Natural killer cell treated with Interleukin-12 subunit alpha and Interleukin-12 subunit beta and Interleukin-15 and Interleukin-18, amount 100 ng/mL, for 72 hours (primary cell): ENCODE results near the gene SPO11. TPM values are rescaled to one million over a fixed set of nuclear protein-coding genes. Genes with fewer than 3 reads are reported as not detected.
"Not testable (repeated sequence)": the region's sequence is repeated elsewhere in the genome, so short reads cannot be mapped to it uniquely, and the experiment has no call there.

Source experiments
- ATAC-seq, 2 donors: fragments of 150-1000 bp; cut with Tn5 transposase in 1 of 2; sonication (Bioruptor Pico), chemical (Tn5 transposase) in 1 of 2; 2 replicates each; pipeline ENCODE4 v1.10.0; 2021
- DNase-seq: peaks from one replicate; pipeline ENCODE4 v3.0.0; 2022; ENCODE audit warnings: low spot score
- H3K27ac Mint-ChIP-seq, 2 donors: 1 replicate in 1 of 2; 2 replicates in 1 of 2; pipeline ENCODE4 v1.8.0; 2022; ENCODE audit warnings: mixed read lengths in 2 of 2, mild to moderate bottlenecking in 1 of 2, moderate library complexity in 1 of 2
- H3K27me3 Mint-ChIP-seq, 2 donors: 1 replicate in 1 of 2; 2 replicates in 1 of 2; pipeline ENCODE4 v1.8.0; 2022; ENCODE audit warnings: mixed read lengths in 2 of 2
- H3K36me3 Mint-ChIP-seq: one replicate; pipeline ENCODE4 v1.8.0; 2022; ENCODE audit warnings: mixed read lengths
- H3K4me1 Mint-ChIP-seq, 2 donors: 1 replicate in 1 of 2; 2 replicates in 1 of 2; pipeline ENCODE4 v1.8.0; 2022; ENCODE audit warnings: low read depth in 2 of 2, mixed read lengths in 2 of 2, mild to moderate bottlenecking in 1 of 2
- H3K4me3 Mint-ChIP-seq: one replicate; pipeline ENCODE4 v1.8.0; 2022; ENCODE audit warnings: mixed read lengths
- H3K9me3 Mint-ChIP-seq: 2 replicates; pipeline ENCODE4 v1.8.0; 2022; ENCODE audit warnings: mixed read lengths
- total RNA-seq, 2 donors: library from RNA; stranded (reverse); gene quantifications; one replicate each; pipeline ENCODE4 v1.2.3, GENCODE V29; 2022

Gene SPO11
- total RNA-seq, 2 donors from 2014 or later, result not detected

DNA sequence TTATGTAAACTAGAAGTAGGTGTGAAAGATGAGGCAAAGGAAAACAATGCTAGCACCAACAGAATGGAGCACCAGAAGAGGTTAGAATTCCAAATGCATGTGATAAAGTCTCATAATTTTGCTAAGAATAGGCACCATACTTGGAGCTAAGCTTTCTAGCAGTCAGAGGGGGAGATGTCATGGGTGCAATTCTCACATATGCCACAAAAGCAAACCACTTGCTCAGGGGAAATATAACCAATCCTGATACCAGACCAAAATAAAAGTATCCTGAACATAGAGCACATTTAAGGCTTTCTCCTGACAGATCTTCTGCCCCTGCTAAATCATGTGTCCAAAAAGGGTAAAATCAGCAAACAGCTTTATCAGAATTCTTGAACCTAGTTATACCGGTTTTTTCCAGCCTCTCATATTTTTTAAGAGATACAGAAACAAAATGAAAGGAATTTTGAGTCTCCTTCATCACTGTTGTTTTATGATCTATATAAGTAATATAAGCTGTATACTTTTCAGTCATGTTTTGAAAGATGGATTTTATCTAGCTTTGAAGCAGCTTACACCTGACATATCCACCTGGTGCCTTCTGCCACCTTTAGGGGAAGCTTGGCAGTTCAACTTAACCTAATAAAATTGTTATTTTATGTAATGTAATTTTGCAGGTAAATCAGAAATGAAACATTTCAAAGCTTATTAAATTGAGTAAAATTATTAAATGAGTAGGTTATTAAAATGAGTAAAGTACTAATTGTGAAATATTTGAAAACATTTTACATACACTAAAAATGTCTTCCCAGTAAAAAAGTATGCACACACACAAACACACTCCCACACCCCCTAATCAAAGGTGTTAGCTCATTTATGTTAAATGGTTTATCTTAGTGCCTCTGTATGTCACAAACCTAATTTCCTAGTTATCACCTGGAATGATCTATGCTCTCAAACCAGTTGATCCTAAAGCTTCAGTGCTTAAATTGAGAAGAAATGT is 2.8 kb downstream of the SPO11 start:
- no peaks in the 10 kb centered on the region for H3K9me3 Mint-ChIP-seq
- H3K4me3 Mint-ChIP-seq, result no peak overlapping the region
- peaks cover 4 to 5% of the 10 kb centered on the region in 2 donors for H3K4me1 Mint-ChIP-seq
- no peak for ATAC-seq
- H3K27me3 Mint-ChIP-seq, result peaks cover 23 to 32% of the 10 kb centered on the region in 2 donors
- no peaks in the 10 kb centered on the region for H3K36me3 Mint-ChIP-seq
- no peak overlapping the region for H3K27ac Mint-ChIP-seq
- DNase-seq, result no peak

DNA sequence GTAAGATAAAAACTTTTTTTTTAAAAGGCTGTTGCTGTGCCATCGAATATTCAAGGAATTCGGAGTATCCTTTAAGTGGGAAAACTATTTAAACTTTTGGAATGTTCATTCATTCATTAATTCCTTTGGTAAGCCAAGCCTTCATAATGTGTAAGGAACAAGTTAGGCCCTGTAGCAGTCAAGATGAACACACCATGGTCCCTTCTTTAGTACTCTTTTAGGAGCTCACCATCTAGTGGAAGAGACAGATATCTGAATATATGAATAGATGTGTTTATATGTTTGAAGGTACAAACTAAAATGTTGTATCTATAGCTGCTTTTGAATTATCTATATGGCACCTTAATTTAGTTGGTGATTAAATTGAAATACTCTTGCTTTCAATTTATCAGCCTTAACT is 5.8 kb downstream of the SPO11 start:
- DNase-seq (no peak), ATAC-seq (no peak)
- Mint-ChIP-seq H3K9me3 (no peaks in the 10 kb centered on the region), H3K4me3 (no peak overlapping the region), H3K27ac (no peak overlapping the region), H3K4me1 (peaks cover 4 to 5% of the 10 kb centered on the region in 2 donors), H3K27me3 (peaks cover 16 to 40% of the 10 kb centered on the region in 2 donors), H3K36me3 (no peaks in the 10 kb centered on the region)

GRCh38 chr20:57341663-57342062 is 12.1 kb downstream of the SPO11 start:
- H3K27ac Mint-ChIP-seq, result no peak overlapping the region
- DNase-seq, result no peak
- H3K9me3 Mint-ChIP-seq, result no peaks in the 10 kb centered on the region
- H3K36me3 Mint-ChIP-seq, result no peaks in the 10 kb centered on the region
- ATAC-seq, result no peak
- H3K4me3 Mint-ChIP-seq, result no peak overlapping the region
- peaks cover 21% of the 10 kb centered on the region in 2 donors for H3K27me3 Mint-ChIP-seq
- no peaks in the 10 kb centered on the region for H3K4me1 Mint-ChIP-seq

DNA sequence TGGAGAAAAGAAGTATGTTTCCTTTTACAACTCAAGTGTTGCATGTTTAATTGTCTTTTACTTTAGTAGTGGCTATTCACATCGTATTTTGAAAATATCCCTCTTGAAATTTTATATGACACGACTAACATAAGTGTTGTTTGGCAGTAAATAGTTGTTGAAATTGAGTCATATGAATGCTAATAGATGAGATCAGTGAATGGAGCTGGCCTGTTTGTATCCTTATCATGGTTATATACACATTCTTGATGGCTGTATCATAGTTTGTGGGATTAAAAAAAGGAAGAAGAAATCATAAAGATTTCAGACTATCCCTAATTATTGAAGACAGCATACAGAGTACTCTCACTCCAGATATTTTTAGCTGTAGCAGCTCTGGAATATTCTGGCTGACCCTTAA is 13.2 kb downstream of the SPO11 start:
- Mint-ChIP-seq H3K4me1 (no peaks in the 10 kb centered on the region), H3K4me3 (no peak overlapping the region), H3K27ac (no peak overlapping the region), H3K27me3 (peaks cover 15 to 23% of the 10 kb centered on the region in 2 donors), H3K9me3 (no peaks in the 10 kb centered on the region), H3K36me3 (no peaks in the 10 kb centered on the region)
- DNase-seq, result no peak
- ATAC-seq, result no peak

DNA sequence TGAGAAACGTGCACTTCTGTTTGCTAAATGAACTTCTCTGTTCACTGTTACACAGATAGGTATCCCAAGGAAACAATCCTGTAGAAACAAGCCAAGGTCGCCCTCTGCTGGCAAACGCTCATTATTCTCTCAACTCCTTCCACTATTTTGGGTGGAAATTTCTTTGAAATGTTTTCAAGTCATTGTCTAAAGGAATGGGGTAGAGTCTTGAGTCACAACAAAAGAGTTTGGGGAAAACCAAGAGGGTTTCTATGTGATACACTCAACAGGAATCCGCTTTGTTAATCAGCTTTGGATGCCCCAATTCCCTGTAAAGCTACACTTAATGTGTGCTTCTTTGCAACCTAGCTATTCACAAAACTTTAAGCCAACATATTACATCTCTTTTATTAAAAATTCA is 16.9 kb downstream of the SPO11 start:
- no peak overlapping the region for H3K27ac Mint-ChIP-seq

GRCh38 chr20:57347393-57347792 is 17.8 kb downstream of the SPO11 start:
- H3K36me3 Mint-ChIP-seq, result no peaks in the 10 kb centered on the region
- peaks cover 8 to 9% of the 10 kb centered on the region in 2 donors for H3K4me1 Mint-ChIP-seq
- no peaks in the 10 kb centered on the region for H3K9me3 Mint-ChIP-seq
- ATAC-seq, result no peak
- H3K27me3 Mint-ChIP-seq, result peaks cover 1 to 16% of the 10 kb centered on the region in 2 donors
- DNase-seq, result no peak
- H3K27ac Mint-ChIP-seq, result no peak overlapping the region
- H3K4me3 Mint-ChIP-seq, result no peak overlapping the region

More for the DNA sequence above, 16.9 kb downstream of the SPO11 start:
- ATAC-seq (no peak), DNase-seq (no peak)
- Mint-ChIP-seq H3K4me1 (no peaks in the 10 kb centered on the region), H3K4me3 (no peak overlapping the region), H3K9me3 (no peaks in the 10 kb centered on the region), H3K27me3 (peaks cover 7 to 21% of the 10 kb centered on the region in 2 donors), H3K36me3 (no peaks in the 10 kb centered on the region)

- ATAC-seq, H3K36me3 Mint-ChIP-seq, DNase-seq, H3K9me3 Mint-ChIP-seq, H3K4me3 Mint-ChIP-seq, H3K27ac Mint-ChIP-seq: not testable (repeated sequence)
- Mint-ChIP-seq H3K4me1 (peaks cover 13 to 19% of the 10 kb centered on the region in 2 donors), H3K27me3 (peaks cover 0 to 11% of the 10 kb centered on the region in 2 donors)
Measured at GRCh38 chr20:57348200-57348921, 18.8 kb downstream of the SPO11 start.

- Mint-ChIP-seq H3K36me3 (peaks cover 12% of the 10 kb centered on the region), H3K27ac (peak overlapping the region; percentile 15 to 35), H3K27me3 (peaks cover 0 to 11% of the 10 kb centered on the region in 2 donors), H3K4me1 (peaks cover 16 to 25% of the 10 kb centered on the region in 2 donors), H3K4me3 (peak overlapping the region; percentile 56)
- ATAC-seq, DNase-seq, H3K9me3 Mint-ChIP-seq: not testable (repeated sequence)
Measured at GRCh38 chr20:57348922-57349574, 19.4 kb downstream of the SPO11 start.

GRCh38 chr20:57350081-57350710 is 20.6 kb downstream of the SPO11 start:
- Mint-ChIP-seq H3K4me3 (peak overlapping the region; percentile 56), H3K36me3 (peaks cover 19% of the 10 kb centered on the region), H3K27ac (peak overlapping the region; percentile 15 to 23), H3K27me3 (peaks cover 0 to 8% of the 10 kb centered on the region in 2 donors), H3K4me1 (peaks cover 16 to 25% of the 10 kb centered on the region in 2 donors), H3K9me3 (no peaks in the 10 kb centered on the region)
- no peak for ATAC-seq
- DNase-seq, result no peak

DNA sequence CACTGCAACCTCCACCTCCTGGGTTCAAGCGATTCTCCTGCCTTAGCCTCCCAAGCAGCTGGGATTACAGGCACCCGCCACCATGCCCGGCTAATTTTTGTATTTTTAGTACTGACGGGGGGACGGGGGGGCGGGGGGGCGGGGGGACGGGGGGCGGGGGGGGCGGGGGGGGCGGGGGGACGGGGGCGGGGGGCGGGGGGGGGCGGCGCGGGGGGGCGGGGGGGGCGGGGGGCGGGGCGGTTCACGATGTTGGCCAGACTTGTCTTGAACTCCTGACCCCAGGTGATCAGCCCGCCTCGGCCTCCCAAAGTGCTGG is 21.1 kb downstream of the SPO11 start:
- DNase-seq, ATAC-seq, H3K9me3 Mint-ChIP-seq, H3K27me3 Mint-ChIP-seq: not testable (repeated sequence)
- peaks cover 24% of the 10 kb centered on the region for H3K36me3 Mint-ChIP-seq
- H3K27ac Mint-ChIP-seq, result peak overlapping the region; percentile 79 to 90
- H3K4me3 Mint-ChIP-seq, result peak overlapping the region; percentile 94
- peaks cover 16 to 25% of the 10 kb centered on the region in 2 donors for H3K4me1 Mint-ChIP-seq

DNA sequence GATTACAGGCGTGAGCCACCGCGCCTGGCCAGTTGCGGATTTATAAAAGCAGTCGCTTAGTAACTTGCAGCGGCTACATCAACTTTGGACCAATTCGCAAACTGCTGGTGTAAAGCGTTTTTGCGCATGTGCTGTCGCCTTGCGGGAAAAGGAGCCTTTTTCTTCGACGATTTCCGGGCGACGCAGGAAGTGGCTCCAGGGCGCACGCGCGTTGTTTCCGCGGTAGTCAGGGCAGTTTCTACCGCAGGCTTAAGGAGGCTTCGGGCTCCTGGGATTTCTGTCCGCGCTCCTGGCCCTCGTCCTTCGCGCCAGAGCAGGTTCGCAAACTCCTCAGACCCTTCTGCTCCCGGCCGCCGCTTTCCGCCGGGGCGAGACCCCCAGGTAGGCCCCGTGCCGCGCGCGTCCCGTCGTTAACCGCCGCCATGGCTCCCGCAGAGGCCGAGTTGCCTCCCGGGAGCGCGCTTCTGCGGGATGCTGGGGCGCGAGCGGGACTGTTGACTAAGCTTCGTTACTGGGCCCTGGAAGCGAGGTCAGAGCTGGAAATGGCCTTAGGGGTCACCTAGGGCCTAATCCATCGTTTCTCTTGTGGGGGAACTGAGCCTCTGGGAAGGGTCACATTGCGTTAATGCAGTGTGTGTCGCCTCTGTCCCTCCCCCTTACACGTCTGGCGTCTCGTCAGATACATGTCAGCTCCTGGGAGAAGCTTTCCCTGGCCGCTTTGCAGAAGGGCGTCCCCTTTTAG is 21.6 kb downstream of the SPO11 start, which contains the start of gene RAE1:
Gene RAE1, plus strand, starts transcription at position 214 of the 742 bp plus-strand sequence. CDS start 2,784 bp downstream, outside the sequence.
- H3K4me1 Mint-ChIP-seq, result peaks cover 16 to 25% of the 10 kb centered on the region in 2 donors
- peak within 1 kb of the TSS; percentile 79 to 90 for H3K27ac Mint-ChIP-seq
- peaks cover 26% of the 10 kb centered on the region for H3K36me3 Mint-ChIP-seq
- DNase-seq (peak; percentile 94), ATAC-seq (peak; percentile 87 to 91)
- H3K4me3 Mint-ChIP-seq, result peak within 1 kb of the TSS; percentile 94
- H3K27me3 Mint-ChIP-seq, result peaks cover 0 to 8% of the 10 kb centered on the region in 2 donors
- no peaks in the 10 kb centered on the region for H3K9me3 Mint-ChIP-seq

- Mint-ChIP-seq H3K4me1 (peaks cover 16 to 25% of the 10 kb centered on the region in 2 donors), H3K36me3 (peaks cover 26% of the 10 kb centered on the region)
Measured at GRCh38 chr20:57352305-57352704, 22.7 kb downstream of the SPO11 start.

More at GRCh38 chr20:57352305-57352704, 22.7 kb downstream of the SPO11 start:
- H3K27ac Mint-ChIP-seq, result peak overlapping the region; percentile 79 to 90
- peaks cover 0 to 7% of the 10 kb centered on the region in 2 donors for H3K27me3 Mint-ChIP-seq
- H3K4me3 Mint-ChIP-seq, result peak overlapping the region; percentile 94
- DNase-seq (no peak), ATAC-seq (no peak)
- H3K9me3 Mint-ChIP-seq, result no peaks in the 10 kb centered on the region
